HG03460 (cell line): ENCODE measurements around the gene DEPP1.

ENCODE experiments used
- ATAC-seq: cut with Tn5 transposase; IDR thresholded peaks from one replicate; pipeline ENCODE4 v1.9.1; 2021; ENCODE audit not compliant: unreplicated experiment

Gene DEPP1

DNA sequence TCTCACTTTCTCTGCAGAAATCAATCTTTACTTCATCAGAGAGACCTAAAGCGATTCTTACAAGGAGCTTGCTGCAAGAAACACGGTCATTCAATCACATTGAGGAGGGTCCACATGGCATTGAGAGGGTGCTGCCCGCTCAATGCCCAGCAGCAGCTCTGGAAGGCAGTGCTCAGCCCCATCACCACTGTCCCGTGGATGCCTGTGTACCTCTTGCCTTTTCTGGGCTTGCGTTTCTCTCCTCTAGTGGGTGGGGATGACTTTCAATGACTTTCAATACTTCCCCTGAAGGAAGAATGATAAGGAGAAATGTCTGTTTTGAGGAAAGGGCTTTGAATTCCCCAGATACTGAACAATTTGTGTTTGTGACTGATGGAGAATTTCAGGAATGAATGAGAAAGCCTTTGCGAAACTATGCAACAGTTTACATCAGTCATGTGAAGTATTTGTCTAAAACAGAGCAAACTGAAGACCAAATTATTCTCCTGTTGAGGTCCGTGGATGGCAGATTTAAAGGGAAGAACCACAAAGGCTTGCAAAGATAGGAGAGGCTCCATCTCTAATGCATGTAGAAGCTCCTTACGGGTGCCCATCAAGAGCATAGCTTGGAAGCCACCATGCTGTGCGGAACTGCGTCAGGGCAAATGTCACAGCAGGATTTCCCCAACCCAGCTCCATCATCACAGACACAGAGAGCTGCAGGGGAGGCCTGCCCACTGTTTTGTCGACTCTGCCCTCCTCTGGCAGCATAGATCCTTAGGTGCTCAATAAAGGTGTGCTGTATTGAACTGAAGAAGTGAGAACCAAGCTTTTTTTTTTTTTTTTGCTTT, 15.5 kb upstream of the DEPP1 start:
- ATAC-seq: no peak

GRCh38 chr10:44993226-44993921, 14.8 kb upstream of the DEPP1 start:
- no peak for ATAC-seq

GRCh38 chr10:44992732-44993225, 14.2 kb upstream of the DEPP1 start:
- no peak for ATAC-seq

DNA sequence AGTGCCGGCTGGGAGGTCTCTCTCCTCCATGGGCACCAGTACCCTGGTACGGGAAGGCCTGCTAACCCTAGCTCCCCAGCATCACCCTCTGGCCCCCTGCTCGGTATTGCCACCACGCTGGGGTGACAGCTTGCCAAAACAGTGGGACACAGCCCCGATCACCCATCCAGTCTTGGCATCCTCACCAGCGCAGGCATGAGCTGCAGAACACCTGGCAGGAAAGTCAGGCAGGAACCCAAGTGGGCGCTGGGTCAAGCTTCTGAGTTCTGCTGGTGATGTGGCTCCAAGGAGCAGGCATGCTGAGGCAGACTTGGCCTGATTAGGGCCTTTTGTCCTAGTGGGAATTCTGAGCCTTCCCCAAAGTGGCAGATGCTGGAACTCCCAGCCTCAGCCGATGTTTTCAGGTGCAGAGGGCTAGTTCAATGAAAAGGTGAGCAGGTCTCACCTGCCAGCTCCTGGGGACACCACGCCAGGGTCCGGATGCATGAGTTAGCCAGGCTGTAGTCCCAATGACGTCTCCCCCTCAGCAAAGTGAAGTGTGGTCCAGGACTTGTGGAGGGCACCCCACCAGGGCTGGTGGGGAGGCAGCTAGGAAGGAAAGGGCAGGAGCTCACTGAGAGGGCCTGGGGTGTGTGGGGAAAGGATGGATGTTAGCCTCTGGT, 13.6 kb upstream of the DEPP1 start:
- no peak for ATAC-seq

GRCh38 chr10:44991571-44991970, 13.0 kb upstream of the DEPP1 start:
- ATAC-seq: no peak

DNA sequence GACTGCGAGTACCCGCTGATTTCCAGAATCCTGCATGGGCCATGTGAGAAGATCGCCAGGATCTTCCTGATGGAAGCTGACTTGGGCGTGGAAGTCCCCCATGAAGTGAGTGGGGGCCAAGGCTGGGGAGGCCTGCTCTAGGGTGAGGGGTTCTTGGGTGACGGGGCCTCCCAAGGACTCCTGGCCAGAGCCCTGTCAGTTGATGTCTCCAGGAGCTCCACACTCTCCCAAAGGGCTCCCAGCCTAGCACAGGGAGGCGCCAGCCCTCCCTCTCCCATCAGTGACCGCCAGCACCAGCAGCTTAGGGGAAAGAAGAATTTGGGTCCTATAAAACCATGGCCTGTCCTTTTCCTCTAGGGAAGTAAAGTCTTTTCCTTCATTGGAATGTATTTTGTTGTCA, 12.4 kb upstream of the DEPP1 start:
- no peak for ATAC-seq

DNA sequence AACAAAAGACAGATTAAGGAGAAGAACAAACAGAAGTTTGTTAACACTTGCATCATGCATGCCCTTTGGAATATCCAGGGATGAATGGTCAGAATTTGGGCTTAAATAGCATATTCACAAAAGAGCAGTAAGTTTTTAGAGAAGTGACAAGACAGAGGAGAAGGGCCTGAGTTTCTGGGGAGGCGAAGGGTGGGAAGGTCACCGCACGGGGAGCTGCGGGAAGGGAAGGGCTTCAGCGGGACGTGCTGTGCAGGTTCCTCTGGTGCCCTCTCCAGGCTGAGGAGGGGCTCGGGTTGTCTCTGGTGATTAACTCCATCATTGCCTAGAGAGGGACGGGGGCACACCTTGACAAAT, 11.7 kb upstream of the DEPP1 start:
- ATAC-seq: no peak

DNA sequence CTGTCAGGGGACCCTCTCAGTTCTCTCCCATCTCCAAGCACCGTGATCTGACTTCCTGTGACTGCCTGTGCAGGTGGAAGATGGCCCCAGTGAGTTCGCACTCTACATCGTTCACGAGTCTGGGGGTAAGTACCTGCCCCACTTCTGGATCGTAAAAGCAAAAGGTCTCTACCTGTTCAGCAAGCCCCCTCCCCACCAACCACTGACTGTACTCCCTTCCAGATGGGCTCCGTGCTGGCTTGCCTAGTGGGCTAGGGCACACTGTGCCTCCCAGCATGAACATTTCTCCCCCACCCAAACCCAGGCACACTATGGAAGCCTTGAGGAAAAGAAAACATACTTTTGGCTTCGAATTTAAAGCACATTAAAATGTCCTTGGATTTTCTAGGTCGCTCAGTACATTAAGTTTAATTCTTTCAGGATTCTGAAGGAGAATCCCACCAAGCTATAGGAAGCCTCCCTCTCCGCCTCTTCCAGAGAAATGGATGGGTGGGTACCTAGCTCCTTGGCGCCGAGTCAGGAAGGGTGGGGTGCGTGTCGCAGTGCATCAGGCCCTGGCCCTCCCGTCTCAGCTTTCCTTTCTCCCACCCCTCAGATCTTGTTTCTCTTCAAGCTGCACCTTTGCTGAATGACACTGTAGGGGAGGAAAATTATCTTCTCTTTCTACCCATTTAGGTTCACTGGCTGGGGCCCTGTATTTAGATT, 11.1 kb upstream of the DEPP1 start:
- ATAC-seq: no peak

- no peak for ATAC-seq
These were observed 10.5 kb upstream of the DEPP1 start for GRCh38 chr10:44988957-44989585.

- ATAC-seq: no peak
These were observed 8.1 kb upstream of the DEPP1 start for GRCh38 chr10:44986670-44987069.

- ATAC-seq: no peak
These were observed 7.6 kb upstream of the DEPP1 start for GRCh38 chr10:44986179-44986578.

DNA sequence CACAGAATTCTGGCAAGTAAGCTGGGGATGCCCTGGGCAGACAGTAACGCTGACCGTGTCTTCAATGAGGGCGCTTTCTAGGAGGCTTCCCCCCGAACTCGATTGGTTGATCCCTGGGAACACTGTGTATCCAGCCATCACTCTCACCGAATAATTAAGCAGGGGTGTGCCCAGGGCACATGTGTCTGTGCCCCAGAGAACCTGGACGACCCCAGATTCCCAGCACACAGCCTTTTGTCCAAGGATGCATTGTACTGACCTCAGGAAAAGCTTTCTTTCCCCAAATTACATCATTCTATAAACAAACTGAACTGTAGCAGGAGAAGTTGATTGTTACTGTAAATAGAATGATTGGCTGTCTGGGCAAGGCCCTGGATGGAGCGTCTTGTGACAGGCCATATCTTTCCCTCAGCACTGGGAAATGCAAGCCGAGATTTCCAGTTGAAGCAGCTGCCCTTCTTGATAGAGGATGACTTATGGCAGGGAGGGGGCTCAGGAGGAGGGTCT, 6.6 kb upstream of the DEPP1 start:
- ATAC-seq: no peak

DNA sequence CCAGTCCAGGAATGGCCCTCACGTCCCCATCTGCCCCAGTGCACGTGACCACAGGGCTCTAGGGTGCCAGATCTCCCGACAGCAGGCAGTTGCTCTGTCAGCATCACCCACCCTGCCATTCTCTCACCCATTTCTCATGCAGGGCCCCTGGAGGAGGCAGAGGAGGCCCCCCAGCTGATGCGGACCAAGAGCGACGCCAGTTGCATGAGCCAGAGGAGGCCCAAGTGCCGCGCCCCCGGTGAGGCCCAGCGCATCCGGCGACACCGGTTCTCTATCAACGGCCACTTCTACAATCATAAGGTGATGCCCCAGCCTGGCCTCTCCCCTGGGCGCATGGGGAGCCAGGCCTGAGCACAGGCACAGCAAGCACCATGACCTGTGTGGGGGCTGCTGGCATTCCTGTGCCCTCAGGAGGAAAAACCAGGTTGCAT, 6.1 kb upstream of the DEPP1 start:
- no peak for ATAC-seq

- ATAC-seq: no peak
These were observed 5.3 kb upstream of the DEPP1 start for GRCh38 chr10:44983895-44984278.

- no peak for ATAC-seq
These were observed 4.7 kb upstream of the DEPP1 start for GRCh38 chr10:44983066-44983894.

GRCh38 chr10:44982496-44982895, 3.9 kb upstream of the DEPP1 start:
- no peak for ATAC-seq

- no peak for ATAC-seq
These were observed 3.5 kb upstream of the DEPP1 start for GRCh38 chr10:44982114-44982460.

GRCh38 chr10:44981172-44982113, 2.8 kb upstream of the DEPP1 start:
- ATAC-seq: peak; percentile 41
